GM18507 (cell line): ENCODE results near the gene OXSR1.
A peak's percentile ranks its signal among the peaks of the same experiment; 100 is the strongest.
"Not testable (repeated sequence)": the region's sequence is repeated elsewhere in the genome, so short reads cannot be mapped to it uniquely, and the experiment has no call there.

Experiments used
- DNase-seq: peaks from one replicate; pipeline ENCODE4 v3.0.0; 2011; ENCODE audit warnings: low read depth; ENCODE audit not compliant: insufficient read length; ENCODE audit errors: extremely low spot score
- FAIRE-seq: peaks from 2 replicates; lab custom pipeline; 2011; peaks lifted over from hg19 to GRCh38; lab: Jason Lieb, UNC

OXSR1 gene

DNA sequence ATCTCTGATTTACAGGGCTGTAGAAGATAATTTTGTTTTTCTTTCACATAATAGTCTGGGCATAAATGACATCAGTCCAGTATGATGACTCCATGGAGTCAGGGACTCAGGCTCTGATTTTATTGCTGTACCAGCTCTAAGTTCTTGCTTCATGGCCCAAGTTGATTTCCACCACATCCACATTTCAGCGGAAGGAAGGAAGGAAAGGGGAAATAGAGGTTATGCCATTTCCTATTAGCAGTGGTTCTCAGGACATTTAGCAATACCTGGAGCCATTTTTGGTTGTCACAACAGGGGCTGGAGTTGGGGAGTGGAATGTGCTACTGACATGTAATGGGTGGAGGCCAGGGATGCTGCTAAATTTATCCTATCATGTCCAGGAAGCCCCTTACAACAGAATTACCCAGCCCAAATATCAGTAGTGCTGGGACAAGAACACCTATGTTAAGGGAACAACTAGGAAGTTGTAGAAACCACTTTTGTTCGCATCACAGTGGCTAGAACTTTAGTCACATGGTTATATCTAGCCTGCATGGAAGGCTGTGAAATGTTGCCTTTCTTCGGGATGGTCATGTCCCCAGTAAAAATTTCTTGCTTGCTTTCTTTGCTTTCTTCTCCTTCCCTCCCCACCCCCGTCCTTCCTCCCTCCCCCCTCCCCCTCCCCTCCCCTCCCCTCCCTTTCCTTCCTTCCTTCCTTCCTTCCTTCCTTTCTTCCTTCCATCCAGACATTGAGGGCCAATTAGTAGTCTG, 42.1 kb downstream of the OXSR1 start:
- FAIRE-seq (no peak), DNase-seq (no peak)

DNA sequence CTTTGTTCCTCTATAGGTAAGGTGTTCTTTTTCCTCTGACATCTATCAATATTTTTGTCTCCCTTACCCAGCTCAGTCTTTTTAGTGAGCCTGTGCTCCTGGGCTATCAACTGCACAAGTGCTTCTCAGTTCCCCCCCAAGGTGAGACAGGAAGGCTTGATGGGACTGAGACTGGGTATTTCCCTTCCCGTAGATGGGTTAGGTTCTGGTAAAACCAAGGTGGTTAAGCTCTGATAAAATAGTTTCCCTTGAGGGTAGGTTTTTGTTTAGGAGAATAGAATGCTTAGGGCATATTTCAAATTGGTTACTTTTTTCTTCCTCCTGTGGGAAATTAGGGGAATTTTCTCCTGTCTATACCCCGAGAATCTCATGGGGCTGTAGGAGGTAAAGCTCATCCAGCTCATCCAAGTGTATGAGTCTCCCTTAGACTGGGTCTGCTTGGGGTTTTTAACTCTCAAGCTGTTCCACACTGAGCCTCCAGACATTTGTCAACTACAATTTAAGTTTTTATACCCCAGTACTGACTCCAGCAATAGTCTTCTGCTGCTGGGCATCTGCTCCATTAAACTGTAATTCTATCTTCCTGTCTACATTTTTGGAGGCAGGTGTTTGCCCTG, 44.9 kb downstream of the OXSR1 start:
- FAIRE-seq (peak; percentile 92), DNase-seq (peak; percentile 11)

DNA sequence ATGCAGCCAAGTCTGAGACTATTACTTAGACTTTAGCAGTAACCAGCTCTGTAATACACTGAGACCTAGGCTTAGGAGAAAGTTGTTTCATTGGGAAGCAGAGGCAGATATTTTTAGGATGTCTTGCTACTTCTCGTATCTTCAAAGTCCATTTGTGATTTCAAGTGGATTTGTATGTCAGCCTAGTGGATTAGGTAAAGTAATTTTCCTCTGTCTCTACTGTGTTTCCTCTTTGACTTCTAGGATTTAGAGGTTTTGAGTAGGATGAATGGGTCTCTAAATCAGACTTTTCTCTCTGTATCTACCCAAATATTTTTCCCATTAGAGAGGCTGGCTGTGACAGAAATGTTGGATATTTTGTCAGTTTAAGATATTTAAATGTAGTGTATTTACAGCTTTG, 46.8 kb downstream of the OXSR1 start:
- DNase-seq (no peak), FAIRE-seq (peak; percentile 62)

DNA sequence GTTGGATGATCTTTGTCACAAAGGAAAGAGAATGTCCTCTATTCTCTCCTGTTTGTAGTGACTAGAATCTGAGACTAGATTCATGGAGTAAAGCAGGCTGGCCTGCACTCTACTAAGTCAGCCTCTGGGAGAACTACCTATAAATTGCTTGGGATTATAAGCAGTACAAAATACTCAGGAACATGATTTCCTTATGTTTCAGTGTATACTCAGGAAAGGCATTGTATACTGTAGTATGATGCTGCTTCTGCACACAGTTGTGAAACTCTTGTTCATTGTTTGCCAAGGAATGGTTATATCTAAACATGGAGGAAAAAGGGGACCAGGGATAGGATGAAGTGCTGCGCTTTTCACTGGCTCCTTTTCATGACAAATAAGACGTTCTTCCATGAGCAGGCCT, 49.2 kb downstream of the OXSR1 start:
- FAIRE-seq (no peak), DNase-seq (no peak)

DNA sequence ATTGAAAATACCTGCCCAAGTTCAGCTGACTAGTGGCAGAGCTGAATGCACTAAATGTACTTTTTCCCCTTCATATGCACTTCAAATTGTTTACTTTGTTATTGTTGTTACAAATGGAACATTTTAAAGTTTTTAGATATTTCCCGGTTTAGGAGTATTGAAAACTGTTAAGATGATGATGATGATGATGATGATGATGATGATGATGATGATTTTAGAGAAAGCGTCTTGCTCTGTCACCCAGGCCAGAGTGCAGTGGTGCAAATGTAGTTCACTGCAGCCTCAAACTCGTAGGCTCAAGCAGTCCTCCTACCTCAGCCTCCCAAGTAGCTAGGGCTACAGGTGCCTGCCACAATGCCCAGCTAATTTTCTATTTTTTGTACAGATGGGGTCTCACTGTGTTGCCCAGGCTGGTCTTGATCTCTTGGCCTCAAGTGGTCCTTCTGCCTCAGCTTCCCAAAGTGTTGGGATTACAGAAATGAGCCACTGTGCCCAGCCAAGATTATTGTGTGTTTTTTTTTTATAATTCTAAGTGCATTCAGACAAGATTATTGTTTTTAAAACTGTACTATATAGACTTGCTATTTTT, 54.4 kb downstream of the OXSR1 start:
- no peak for DNase-seq
- no peak for FAIRE-seq

DNA sequence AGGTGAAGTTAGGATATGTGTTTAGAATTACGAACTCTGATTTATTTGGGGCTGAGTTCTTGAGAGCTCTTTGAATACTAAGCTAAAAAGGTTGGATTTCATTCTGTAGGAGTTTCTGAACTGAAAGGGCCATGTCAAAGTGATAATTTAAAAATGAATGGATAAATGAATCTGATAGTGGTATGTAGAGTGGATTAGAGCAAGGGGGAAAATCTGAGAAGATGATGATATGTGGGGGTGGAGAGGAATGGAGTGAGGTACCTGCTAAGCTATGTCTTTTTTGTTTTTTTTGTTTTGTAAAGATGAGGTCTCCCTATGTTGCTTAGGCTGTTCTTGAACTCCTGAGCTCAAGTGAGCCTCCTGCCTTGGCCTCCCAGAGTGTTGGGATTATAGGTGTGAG, 55.7 kb downstream of the OXSR1 start:
- no peak for DNase-seq
- no peak for FAIRE-seq

DNA sequence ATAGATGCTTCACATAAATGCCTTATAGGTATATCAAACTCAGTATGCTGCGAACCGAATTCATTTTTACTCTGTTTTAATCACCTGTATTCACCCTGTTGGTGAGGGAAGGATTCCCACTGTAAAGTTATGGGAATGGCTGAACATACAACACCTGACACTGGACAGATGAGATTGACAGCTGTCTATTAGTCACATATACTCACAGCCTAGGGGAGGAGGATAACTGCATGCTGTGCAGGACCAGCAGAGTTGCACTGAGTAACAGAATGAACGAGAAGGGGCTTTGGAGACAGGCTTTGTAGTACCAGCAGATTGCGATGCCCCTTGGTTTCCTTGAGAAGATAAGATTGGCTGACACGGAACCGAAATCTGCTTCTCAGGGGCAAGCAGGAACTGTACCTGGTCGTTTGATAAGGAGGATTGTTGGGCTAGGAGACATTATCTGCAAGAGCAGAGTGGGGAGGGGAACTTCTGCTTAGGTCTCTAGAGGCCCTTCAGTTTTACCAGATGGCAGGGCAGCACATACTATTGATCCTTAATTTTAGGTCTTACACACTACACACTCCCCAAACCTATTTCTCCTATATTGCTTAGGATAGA, 56.8 kb downstream of the OXSR1 start:
- DNase-seq (no peak), FAIRE-seq (no peak)

DNA sequence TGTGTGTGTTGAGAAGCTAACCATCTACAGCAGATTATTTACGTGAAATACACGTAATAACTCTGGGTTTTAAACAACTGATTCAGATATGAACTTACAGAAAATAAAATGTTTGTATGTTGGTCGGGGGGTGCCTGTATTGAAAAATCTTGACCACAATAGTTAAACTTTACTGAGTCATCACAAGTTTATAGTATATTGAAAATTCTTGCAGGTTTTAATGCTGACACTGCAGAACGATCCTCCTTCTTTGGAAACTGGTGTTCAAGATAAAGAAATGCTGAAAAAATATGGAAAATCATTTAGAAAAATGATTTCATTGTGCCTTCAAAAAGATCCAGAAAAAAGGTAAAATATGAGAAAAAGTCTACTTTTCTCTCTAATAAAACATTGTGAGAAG, 59.0 kb downstream of the OXSR1 start:
- DNase-seq (no peak), FAIRE-seq (no peak)

DNA sequence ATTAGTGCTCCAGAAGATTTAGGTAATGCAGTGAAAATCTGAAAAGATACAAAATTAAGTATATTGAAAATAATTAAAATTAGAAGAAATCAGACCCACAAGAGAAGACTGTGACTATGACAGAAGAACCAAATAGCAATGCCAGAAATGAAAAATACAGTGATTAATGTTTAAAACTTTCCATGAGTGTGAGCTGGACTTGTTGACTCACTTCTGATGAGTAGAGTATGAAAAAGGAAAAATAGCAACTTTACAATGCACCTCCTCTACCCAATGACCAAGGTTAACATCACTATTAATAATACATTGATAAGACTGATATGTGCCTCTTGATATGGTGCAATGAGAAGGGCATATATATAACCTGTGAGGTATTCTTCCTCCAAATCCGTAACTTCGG, 60.9 kb downstream of the OXSR1 start:
- DNase-seq (no peak), FAIRE-seq (no peak)

DNA sequence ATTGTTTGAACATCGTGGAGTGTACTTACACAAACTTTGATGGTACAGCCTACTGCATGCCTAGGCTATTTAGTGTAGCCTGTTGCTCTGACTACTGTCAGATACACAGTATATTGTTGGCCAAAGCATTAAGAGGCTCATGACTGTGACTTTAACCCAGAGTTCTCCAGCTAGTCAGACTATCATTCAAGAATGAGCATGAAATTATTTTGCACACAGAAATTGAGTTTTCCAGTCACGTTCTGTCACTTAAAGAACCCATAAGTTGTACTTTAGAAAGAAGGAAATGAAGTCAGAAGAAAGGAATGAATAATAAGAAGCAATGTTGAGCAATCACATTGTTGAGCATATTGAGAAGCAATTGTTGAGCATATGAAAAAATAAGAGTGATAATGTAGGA, 62.7 kb downstream of the OXSR1 start:
- no peak for FAIRE-seq
- no peak for DNase-seq

DNA sequence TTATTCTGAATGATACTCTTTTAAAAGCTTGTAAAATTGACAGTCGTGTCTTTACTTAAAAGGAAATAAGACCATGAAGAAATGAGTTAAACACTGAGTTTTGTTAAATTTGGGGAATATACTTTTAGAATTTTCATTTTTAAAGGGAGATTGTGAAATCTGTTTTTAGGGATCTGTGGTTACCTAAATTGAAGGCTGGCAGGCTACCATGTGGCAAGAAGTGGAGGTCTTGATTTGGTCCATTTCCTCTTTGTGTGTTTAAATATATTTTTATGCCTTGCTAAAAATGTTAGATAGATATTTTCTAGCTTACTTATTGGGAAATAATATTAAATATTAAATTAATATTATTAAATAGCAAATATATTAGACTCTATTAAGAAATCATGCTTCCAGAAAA, 63.7 kb downstream of the OXSR1 start:
- DNase-seq (no peak), FAIRE-seq (no peak)

DNA sequence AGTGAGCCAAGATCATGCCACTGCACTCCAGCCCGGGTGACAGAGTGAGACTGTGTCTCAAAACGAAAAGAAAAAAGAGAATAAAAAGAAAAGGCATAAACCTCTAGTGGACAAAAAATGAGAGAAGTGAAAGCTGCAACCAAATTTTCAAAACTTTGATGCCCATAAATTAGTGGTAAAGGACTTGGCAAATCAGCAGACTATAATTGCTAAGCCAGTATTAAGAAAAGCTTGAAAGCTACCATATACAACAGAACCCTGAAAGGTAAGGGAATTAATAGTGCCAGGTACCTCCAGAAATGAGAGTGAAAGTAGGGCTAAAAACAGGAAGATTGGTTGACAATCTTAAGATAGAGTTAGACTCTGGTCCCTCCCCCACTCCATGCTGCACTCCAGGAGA, 67.4 kb downstream of the OXSR1 start:
- FAIRE-seq: no peak
- DNase-seq: no peak

DNA sequence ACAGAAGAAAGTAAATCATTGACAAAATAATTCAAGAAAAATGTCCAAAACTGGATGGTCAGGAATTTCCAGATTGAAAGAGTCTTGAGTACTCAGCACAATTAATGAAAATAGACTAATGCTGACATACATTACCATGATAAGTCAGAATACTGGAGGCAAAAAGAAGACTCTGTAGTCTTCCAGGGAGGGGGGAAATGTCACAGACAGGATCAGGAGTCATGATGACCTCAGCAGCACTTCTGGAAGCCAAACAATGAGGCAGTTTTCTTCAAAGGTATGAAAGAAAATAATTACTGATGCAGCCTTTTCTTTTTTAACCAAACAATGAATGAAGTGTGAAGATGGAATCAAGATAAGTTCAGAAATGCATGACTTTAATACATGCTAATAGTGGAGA, 70.1 kb downstream of the OXSR1 start:
- FAIRE-seq: no peak
- DNase-seq: no peak

DNA sequence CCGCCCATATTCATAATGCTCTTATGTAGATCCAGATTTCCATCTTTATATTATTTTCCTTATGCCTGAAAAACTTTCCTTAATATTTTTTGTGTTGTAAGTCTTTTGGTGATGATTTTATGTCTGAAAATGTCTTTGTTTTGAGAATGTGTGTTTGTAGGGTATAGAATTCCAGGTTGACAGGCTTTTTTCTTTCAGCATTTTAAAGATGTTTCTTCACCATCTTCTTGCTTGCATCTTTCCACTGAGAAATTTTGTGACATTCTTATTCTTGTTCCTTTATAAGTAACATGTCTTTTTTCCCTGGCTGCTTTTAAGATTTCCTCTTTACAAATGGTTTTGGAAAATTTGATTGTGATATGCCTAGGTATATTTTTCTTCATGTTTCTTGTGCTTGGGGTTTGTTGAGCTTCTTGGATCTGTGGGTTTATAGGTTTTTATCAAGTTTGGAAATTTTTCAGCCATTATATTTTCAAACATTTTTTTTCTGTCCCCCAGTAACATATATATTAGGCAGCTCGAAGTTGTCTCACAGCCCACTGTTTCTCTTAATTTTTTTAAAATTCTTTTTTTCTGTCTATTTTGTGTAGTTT, 73.2 kb downstream of the OXSR1 start:
- DNase-seq: no peak
- no peak for FAIRE-seq

DNA sequence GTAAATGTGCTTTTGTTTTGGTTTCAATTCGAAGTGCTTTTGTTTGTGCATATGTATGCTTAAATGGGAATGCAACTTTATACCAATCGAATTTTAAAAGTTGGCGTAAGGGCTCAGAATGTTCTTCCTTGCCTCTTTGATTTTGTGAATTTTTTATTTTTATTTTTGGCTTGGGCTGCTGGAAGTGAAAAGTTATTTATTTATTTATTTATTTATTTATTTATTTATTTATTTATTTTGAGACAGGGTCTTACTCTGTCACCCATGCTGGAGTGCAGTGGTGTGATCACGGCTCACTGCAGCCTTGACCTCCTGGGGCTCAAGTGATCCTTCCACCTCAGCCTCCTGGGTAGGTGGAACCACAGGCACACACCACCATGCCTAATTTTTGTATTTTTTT, 77.5 kb downstream of the OXSR1 start:
- FAIRE-seq, DNase-seq: not testable (repeated sequence)

DNA sequence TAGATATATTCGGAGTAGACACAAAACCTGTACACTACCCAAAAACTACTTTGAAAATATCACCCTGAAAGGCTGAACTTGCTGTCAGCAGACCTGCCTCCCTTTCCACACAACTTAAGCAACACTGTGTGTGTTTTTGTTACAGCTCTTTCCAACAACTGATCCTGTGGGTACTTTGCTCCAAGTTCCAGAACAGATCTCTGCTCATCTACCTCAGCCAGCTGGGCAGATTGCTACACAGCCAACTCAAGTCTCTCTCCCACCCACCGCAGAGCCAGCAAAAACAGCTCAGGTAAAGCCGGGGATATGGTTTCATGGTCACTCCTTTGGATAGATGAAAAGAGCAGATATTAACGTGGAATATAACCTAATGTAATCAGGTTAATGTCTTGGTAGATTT, 80.6 kb downstream of the OXSR1 start:
- FAIRE-seq: no peak
- no peak for DNase-seq

DNA sequence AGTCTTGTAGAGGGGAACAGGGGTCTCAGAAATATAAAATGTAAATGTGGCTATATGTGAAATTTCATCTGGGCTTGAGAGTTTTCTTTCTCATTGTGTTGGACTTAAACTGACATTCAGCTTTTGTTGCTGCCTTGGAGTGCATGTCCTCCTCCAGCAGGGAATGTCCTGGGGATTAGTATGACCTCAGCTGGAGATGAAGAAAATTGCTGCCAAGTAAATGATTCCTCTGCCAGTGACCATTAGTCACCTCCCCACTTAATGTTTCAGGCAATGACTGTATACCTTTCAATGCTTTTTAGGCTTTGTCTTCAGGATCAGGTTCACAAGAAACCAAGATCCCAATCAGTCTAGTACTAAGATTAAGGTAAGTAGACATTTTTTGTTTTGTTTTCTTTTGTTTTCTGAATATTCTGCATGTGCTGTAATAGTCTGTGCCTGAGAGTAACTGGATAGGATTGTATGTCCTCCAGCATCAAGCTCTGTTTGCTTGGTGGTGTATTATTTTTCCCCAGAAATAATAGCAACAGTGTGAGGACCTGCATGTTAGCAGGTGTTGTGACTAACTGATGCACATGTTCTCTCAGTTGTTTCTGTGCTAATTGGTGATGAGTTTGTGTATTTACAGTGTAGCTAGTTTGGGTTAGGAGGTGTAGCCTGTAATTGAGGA, 82.2 kb downstream of the OXSR1 start:
- DNase-seq: no peak
- FAIRE-seq: no peak

DNA sequence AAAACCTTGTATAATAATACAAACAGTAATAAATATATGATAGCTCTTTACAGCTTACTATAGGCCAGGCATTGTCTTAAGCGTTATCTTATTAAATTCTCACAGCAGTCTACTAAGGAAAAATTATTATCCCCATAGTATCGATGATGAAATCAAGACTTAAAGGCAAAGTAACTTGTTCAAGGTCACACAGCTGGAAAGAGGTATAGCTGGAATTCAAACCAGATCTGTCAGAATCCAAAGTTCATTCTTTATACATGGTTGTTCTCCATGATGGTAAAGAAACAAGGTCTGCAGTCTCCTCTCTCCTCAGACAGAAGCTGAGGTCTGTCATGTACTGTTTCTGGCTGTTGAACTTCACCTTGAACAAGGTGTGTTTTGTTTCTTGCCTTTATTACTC, 84.9 kb downstream of the OXSR1 start:
- DNase-seq (no peak), FAIRE-seq (no peak)

DNA sequence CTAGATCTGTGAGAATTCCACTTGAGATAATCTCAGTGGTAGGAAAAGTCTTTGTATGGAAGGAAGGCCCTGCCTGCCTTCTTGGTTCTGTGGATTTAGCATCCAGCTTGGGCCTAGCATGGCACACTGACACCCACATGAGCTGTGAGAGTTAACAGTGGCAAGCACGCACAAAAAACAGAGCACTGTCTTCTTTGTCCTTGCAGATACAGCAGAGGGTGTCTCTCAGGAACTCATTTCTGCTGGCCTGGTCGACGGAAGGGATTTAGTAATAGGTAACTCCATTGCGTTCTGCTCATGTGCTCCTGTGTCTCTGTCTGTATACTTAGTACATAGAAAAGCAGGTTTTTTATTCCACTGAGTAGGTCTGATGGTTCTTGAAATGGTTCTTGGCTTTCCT, 85.9 kb downstream of the OXSR1 start:
- FAIRE-seq (no peak), DNase-seq (no peak)

DNA sequence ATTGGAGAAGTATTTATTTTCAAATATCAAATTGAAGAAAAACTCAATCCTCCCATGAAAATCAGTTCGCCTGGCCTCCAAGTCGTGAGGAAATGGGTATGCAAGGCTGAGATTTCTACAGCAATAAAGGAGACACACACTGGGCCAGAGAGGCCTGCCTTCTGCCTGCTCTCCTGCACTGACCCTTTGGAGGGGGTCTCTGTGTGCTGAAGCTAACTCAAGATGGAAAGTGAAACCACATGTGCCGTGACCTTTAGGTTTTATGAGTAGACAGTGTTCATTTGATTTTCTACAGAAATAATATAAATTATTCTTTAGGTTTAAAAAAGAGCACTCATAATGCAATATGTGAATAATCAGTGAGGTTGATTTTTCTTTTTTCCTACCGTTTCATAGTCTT, 88.4 kb downstream of the OXSR1 start:
- FAIRE-seq: no peak

More for the DNA sequence above, 88.4 kb downstream of the OXSR1 start:
- DNase-seq: no peak
